HPDE6-E6E7 (cell line): Measurements from ENCODE around the gene SLAIN2.

ENCODE experiments used
- DNase-seq: peaks from one replicate; pipeline ENCODE4 v3.0.0; 2011; ENCODE audit warnings: missing footprints; ENCODE audit errors: extremely low spot score

Gene SLAIN2

DNA sequence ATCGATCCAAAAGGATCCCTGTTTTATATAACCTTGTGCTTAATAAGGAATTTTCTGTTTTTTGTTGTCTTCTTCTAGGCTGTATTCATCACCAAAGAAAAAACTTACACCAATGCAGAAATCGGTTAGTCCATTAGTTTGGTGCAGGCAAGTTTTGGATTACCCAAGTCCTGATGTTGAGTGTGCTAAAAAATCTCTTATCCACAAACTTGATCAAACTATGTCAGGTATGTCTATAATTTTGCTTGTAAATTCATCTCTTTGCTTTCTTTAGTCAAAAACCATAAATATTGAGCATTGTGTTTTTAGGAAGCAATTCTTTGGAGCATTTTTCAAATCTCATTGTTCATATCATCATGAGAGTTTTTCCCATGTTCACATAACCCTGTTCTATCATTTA, 28.4 kb downstream of the SLAIN2 start:
- DNase-seq, result no peak

DNA sequence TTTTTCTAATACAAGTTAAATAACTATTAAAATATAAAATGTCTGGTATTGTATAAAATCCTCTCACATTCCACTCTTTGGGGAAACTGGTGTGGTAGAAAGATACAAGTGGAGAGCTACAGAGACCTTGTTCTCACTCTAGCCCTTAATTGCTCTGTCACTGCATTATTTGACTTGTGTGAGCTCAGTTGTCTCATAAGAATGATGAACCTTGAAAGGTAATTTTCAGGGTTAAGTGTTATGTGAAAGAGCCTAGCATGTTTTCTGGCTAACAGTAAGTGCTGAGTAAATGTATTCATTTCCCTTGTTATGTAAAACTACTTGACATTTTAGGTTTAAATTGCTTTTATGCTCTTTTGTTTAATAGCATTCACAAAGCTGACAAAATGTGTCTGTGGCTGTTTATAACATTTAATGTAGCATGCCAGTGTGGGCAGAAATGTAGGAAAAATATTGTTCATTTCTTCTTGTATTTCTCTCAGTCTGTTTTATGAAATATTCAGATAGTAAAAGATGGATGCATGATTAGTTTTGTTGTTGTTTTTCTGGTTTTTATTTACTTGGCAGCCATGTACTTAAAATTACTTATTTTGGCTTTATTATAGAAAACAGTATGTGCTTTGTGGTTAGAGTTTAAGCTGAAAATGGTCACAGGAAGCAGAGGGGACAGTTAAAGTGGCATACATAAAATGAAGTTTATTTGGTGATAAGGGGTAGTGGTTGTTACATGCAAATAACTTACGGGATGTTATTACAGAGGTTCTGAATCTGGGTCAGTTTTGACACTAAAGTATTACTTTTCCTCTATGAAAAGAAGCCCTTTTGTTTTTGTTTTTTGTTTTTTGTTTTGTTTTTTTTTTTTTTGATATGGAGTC, 29.2 kb downstream of the SLAIN2 start:
- no peak for DNase-seq

DNA sequence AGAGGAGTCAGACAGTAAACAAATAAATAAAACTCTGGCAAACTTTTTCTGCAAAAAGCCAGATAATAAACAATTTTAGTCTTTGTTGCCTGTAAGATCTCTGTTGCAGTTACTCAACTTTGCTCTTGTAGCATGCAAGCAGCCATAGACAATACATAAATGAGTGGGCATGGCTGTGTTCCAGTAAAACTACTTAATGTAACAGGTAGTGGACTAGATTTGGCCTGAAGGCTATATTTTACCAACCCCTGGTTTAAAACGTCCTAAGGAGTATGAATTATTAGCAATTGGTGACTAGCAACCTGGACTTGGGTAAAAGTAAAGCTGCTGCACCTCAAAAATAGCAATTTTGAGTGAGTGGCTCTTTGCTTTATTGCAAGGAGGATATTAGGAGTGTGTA, 30.9 kb downstream of the SLAIN2 start:
- no peak for DNase-seq

DNA sequence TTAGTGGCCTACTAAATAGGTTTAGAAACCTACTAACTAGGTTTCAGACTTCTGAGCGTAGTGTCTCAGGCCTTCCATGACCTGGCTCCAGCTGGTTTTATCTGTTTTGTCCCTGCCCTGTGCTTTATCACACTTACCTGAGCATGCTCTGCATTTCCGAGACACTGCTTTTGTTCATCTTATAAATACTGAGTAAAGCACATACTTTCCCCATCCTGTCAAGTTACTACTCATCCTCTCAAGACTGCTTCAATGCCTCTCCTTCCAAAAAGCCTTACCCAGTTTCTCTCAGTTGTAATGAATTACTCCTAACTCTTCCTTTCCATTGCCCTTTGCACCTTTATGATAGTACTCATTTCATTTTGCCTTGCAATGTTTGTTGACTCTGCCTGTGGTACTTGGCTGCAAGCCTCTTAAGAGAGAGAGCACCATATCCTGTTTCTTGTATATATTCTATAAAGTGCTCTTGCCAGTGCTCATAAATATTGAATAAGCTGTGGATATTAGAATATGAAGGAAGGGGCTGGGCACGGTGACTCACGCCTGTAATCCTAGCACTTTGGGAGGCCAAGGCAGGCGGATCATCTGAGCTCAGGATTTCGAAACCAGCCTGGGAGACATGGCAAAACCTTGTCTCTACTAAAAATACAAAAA, 34.4 kb downstream of the SLAIN2 start:
- DNase-seq, result peak; percentile 33

DNA sequence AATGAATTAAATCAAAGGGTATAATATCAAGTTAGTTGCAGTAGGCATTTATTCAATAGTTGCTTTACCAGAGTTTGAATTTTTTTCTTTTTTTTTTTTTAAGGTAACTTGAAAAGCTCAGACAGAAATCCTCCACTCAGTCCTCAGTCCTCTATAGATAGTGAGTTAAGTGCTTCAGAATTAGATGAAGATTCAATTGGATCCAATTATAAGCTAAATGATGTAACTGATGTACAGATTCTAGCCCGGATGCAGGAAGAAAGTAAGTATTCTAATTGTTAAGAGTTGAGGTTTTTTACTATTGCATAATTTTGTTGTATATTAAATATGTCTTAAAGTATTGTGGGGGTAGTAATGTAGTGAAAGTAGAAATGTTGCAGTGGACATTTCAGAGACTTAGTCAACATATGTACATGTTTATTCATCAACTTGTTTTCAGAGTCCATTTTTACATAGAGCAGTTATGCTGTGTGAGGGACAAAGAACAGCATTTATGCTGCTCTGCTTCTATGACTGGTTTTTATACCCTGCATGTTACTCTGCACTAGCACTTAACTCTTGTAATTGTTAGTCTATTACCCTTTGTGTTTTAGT, 38.4 kb downstream of the SLAIN2 start:
- no peak for DNase-seq

DNA sequence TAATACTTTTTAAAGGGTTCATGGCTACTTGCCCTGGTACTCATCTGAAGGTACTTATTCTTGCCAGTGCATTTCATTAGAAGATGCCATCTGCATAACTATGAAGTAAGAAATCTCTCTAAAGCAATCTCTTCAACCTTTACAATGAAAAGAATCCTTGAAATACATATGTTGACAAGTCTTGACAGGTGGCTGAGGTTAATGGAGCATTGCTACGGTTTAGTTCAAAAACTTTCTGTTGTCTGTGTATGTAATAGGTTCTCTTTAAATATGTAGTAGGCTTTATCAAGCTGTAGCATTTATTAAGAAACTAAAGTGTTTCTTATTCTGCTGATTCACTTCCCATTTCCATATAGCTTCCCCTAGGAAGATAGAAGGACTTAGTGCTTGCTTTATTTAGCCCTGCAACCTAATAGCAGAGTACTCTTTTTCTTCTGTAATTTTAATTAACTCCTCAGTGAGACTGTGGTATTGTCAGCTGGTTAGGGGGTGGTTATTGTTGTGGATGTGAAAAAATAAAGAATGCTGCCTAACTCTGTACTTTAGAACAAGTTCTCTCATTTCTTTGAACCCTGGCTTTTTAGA, 39.3 kb downstream of the SLAIN2 start:
- no peak for DNase-seq

DNA sequence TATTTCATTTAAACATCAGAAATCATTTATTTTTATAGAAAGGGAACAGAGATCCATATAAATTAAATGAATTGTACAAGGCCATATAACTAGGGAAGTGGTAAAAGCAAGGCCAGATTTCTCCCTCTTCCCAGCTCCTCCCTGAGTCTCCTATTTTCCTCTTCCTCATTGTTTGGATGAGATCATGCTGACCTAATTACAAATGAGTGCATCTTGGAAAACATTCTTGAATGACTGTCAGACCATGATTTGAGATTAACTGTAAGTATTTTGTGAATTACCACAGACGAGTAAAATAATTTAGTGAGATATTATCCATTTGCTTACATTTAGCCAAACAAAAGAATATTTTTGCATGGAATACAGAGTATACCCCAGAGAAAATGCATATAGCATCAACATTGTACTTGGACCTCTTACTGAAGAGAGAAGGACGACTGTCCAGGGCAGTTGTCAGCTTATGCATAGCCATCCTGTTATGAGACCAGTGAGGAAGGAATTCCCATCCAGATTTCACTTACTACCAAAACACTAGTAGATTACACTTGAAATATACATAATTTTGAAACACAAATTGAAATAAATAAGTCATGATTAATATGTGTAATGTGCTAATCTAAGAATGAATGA, 47.3 kb downstream of the SLAIN2 start:
- no peak for DNase-seq

DNA sequence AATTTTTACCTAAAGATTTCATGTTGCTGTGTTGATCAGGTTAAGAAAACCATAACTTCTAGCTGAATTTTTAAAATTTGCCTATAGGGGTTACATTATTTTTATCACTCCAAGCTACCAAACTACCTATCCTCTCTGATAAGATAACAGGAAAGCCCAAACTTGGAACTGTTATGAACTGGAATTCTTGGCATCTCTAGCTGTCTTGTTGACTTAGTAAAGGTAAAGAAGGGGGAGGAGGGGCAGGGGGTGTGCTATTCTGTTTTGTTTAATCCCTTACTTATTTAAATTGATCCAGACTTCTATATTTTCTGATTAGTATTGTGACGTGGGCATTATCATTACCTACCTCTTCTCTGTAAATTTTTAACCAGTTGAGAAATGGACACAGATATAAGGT, 54.7 kb downstream of the SLAIN2 start:
- DNase-seq, result no peak

DNA sequence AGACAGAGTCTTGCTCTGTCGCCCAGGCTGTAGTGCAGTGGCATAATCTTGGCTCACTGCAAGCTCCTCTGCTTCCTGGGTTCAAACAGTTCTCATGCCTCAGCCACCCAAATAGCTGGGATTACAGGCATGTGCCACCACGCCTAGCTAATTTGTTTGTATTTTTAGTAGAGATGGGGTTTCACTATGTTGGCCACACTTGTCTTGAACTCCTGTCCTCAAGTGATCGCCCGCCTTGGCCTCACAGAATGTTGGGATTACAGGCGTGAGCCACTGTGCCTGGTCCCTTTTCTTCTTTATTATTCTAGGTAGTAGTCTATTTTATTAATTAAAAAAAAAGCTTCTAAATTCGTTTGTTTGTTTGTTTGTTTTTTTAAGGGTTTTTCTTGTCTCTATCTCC, 59.1 kb downstream of the SLAIN2 start:
- no peak for DNase-seq

DNA sequence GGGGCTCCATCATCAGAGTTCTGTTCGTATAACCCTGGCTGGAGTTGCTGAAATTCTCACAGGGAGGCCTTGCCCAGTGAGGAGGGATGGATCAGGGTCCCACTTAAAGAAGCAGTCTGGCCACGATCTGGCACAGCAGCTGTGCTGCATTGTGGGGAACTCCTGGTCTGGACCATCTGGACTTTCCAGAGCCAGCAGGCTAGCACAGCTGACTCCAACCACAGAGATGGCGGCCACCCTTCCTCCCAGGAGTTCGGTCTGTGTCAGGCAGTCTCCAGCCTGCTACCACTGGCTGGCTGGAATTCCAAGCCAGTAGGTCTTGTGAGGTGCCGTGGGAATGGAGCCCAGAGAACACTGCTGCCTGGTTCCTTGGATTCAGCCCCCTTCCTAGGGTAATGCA, 62.0 kb downstream of the SLAIN2 start:
- no peak for DNase-seq

DNA sequence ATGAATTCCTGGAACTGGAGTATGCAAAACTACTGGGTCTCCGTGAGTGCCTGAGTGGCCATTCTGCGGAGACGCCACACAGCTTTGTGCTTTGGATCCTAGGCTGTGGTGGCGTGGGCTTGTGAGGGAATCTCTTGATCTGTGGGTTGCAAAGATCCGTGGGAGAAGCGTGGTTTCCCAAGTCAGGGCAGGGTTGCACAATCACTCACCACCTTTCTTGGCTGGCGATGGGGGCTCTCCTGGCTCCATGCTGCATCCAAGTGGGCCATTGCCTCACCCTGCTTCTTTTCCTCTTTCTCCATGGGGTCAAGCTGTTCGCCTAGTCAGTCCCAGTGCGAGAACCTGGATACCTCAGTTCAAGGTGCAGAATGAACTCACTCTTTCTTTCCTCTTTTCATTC, 62.5 kb downstream of the SLAIN2 start:
- no peak for DNase-seq

DNA sequence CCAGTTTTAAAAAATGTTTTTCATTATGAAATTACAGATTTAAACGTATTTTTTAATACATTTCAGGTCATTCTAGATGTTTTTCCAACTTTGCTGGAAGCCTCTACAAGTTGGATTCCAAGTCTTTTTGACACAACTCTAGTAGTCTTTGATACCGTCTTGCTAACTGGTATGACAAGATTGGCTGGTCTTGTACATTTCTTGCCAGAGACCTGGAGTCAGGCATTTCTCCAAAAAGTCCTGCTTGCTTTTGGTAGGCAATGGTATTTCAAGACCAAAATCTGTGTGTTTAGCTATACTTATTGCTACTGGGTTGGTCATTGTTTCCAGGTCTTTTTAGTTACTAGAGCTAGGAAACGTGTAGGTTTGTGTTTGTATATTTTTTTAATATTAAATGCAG, 64.6 kb downstream of the SLAIN2 start:
- DNase-seq, result no peak

DNA sequence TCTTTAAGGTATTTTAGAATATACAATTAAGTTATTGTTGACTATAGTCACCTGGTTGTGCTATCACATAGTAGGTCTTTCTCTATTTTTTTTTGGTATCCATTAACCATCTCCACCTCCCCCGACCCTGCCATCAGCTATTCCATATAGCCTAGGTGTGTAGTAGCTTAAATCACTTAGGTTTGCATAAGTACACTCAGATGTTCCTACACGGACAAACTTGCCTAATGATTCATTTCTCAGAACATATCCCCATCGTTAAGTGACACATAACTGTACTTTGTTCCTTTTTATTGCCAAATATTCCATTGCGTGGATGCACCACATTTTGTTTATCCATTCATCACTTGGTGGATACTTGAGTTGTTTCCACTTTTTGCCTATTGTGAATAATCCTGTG, 67.9 kb downstream of the SLAIN2 start:
- no peak for DNase-seq

DNA sequence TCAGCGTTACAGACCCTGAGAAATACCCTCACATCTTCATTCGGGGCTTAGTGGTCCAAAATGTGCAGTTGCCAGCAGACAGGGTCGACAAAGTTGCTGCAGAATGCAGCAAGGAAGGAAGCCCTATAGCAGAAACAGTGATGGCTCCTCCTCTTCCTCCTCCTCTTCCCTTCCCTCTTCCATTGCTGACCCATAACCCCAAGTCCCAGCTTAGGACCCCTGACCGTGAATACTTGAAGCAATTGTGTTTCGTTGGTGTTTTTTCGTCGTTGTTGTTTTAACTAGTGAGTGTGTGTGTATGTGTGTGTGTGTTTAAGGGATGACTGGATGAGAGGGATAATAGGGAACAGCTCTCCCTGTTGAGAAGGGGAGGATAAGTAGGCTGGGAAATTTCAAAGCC, 69.5 kb downstream of the SLAIN2 start:
- no peak for DNase-seq

DNA sequence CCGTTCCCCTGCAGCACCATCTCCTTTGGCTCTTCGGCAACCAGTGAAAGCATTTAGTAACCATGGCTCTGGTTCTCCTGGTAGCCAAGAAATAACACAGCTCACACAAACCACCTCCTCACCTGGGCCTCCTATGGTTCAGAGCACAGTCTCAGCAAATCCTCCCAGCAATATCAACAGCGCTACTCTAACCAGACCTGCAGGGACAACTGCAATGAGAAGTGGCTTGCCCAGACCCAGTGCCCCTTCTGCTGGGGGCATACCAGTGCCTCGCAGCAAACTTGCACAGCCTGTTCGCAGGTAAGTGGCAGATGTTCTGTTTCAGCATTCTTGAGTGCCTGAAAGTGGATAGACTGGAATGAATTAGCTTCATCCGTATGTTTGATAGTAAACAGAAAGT, 78.8 kb downstream of the SLAIN2 start:
- DNase-seq, result no peak

DNA sequence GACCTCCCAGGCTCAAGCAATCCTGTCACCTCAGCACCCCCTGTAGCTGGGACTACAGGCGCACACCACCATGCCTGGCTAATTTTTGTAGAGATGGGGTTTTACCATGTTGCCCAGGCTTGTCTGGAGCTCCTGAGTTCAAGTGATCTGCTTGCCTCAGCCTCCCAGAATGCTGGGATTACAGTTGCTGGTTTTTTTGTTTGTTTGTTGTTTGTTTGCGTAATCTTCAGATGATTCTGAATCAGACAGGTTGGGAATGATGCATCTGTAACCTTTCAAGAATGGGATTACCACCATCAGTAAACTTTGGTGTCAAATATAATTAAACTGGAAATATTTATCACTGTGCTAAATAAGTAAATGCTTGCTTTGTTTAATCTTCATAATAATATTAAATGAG, 79.8 kb downstream of the SLAIN2 start:
- no peak for DNase-seq

DNA sequence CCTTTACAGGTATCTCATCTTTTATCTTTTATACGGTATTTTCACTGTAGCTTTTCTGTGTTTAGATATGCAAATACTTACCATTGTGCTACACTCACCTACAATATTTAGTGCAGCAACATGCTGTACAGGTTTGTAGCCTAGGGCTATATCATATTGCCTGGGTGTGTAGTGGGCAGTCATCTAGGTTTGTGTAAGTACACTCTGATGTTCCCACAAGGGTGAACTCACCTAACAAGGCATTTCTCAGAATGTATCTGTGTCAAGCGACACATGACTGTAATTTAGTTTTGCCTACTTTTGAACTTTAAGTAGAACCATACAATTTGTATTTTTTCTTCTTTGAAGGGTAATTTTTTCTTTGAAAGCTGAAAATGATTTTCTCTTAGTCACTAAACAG, 87.6 kb downstream of the SLAIN2 start:
- DNase-seq, result no peak

DNA sequence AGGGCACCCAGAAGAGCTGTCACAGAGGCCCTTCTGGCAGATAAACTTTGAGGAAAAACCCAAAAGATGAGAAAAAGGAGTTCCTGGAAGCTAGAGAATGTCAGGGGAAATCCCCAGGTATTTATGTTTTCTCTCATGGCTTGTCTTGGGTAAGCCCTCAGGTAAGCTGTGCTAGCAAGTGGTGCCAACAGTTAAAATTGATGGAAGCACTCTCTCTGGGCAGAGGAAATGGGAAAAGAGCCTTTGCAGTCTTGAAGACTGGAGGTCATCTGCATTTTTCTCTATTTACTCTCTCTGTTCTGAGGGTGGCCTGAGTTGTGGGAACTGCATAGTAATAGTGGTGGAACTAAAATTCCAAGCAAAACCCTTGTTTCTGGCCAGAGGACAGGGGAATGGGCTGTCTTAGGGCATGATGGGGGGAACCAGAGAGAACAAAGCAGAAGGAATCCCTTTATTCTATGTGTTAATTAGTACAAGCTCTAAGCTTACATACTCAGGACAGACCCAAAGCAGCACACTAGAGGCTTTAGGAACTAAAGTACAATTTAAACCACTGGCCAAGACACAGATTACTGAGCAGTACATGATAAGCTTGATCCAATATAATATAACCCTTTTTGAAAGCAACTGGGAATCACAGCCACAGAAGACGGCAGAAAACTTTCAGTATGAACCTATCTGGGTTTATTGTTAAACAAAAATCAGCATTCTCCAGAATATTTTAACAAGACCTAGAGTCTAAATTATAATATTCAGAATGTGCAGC, 88.6 kb downstream of the SLAIN2 start:
- DNase-seq, result no peak

DNA sequence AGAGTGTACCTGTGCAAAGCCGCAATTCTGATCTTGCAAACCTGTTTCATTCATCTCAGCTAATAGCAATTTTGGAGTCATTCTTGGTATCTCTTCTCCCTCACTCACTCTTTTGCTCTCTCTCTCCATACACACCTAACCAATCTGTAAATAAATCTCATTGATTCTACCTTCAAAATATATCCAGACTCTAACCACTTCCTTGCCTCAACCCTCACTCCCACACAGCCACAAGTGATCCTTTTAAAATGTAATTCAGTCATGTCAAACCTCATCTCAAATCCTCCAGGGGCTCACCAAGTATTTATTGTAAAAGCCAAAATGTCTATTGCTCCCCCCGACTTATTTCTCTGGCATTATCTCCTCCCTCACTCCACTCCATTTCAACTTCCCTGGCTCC, 90.1 kb downstream of the SLAIN2 start:
- DNase-seq, result no peak

DNA sequence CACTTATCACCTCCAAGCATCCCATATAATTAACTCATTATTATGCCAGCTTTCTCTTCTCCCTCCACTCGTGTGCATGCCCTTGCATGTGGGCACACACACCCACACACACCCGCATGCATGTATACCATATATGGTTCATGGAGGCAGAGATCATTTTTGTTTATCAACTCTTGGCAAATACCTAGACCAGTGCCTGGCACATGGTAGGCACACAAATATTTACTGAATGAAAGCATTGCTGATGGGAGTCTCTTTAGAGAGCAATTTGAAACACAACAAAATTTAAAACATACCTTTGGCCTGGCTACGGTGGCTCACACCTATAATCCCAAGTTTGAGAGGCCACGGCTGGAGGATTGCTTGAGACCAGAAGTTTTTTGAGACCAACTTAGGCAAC, 90.7 kb downstream of the SLAIN2 start:
- no peak for DNase-seq

DNA sequence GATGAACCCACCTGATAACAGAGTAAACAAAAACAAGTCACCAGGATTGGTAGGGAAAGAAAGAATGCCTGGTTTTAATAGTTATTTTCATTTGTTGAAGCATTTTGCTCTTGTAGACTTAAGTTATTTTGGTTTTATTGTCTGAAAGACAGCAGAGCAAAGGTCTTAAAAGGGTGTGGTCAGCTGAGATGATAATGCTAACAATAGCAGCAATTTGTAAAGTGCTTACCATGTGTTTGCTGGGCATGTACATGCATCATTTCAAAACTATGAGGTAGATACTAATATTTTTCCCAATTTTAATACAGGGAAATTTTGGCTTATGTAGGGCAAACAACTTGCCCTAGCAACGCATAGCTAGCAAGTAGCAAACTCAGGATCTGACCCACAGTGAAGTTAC, 95.0 kb downstream of the SLAIN2 start:
- DNase-seq, result no peak

DNA sequence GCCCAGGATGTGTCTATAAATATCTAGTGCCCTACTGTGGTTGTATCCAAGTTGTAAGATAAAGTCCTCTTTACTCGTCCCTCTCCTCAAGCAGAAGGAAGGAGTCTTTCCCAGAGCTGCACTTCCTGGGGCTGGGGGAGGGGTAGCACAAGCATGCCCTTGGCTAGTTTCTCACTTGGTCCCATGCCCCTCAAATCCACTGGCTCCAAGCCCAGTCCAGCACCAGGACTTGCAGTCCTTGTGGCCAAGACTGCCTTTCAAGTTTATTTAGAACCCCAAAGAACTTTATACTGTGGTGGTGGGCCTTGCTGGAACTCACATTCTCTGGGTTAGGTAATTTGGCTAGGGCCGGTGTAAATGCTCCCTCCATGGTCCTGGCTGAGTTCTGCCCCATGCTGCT, 98.7 kb downstream of the SLAIN2 start:
- no peak for DNase-seq
